ENCODE data around the gene PER3.

GRCh38 chr1:7857985-7858384, 73.9 kb downstream of the PER3 start:
- TF ChIP-seq, protein P1, sequence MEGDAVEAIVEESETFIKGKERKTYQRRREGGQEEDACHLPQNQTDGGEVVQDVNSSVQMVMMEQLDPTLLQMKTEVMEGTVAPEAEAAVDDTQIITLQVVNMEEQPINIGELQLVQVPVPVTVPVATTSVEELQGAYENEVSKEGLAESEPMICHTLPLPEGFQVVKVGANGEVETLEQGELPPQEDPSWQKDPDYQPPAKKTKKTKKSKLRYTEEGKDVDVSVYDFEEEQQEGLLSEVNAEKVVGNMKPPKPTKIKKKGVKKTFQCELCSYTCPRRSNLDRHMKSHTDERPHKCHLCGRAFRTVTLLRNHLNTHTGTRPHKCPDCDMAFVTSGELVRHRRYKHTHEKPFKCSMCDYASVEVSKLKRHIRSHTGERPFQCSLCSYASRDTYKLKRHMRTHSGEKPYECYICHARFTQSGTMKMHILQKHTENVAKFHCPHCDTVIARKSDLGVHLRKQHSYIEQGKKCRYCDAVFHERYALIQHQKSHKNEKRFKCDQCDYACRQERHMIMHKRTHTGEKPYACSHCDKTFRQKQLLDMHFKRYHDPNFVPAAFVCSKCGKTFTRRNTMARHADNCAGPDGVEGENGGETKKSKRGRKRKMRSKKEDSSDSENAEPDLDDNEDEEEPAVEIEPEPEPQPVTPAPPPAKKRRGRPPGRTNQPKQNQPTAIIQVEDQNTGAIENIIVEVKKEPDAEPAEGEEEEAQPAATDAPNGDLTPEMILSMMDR (IDR thresholded peaks at IDR 0.05), result no peak
- TF ChIP-seq POLR2A (IDR thresholded peaks at IDR 0.05), result no peak

Data from esophagus squamous epithelium (tissue), 4 donors.